Measurements from ENCODE around the gene RFLNA.

- TF ChIP-seq EZH2 (IDR thresholded peaks at IDR 0.05; ENCODE audit: insufficient read depth, poor library complexity, severe bottlenecking) (no peak), EZH2phosphoT487 (IDR thresholded peaks at IDR 0.05; ENCODE audit: insufficient read depth, low read depth) (no peak)
Measured at GRCh38 chr12:124254126-124254525, 40.8 kb upstream of the RFLNA start.
